KG1 (cell line): ENCODE data around the gene NRCAM.
"Not testable (repeated sequence)": the region's sequence is repeated elsewhere in the genome, so short reads cannot be mapped to it uniquely, and the experiment has no call there.

Experiments
- DNase-seq: peaks from one replicate; lab custom pipeline; 2025; lab: John Stamatoyannopoulos, UW

Gene NRCAM

GRCh38 chr7:108280136-108280535, 176.1 kb downstream of the NRCAM start:
- DNase-seq, result no peak

GRCh38 chr7:108278776-108279175, 177.5 kb downstream of the NRCAM start:
- no peak for DNase-seq

- no peak for DNase-seq
Measured at GRCh38 chr7:108278281-108278680, 178.0 kb downstream of the NRCAM start.

GRCh38 chr7:108274447-108274846, 181.8 kb downstream of the NRCAM start:
- DNase-seq, result not testable (repeated sequence)

GRCh38 chr7:108272891-108273290, 183.3 kb downstream of the NRCAM start:
- DNase-seq, result not testable (repeated sequence)

- DNase-seq, result no peak
Measured at GRCh38 chr7:108270385-108271015, 185.7 kb downstream of the NRCAM start.

- DNase-seq, result no peak
Measured at GRCh38 chr7:108268200-108268820, 187.9 kb downstream of the NRCAM start.

- DNase-seq, result no peak
Measured at GRCh38 chr7:108267615-108268014, 188.6 kb downstream of the NRCAM start.

- DNase-seq, result no peak
Measured at GRCh38 chr7:108266491-108266890, 189.7 kb downstream of the NRCAM start.

GRCh38 chr7:108266035-108266434, 190.2 kb downstream of the NRCAM start:
- DNase-seq, result no peak

GRCh38 chr7:108265007-108265406, 191.2 kb downstream of the NRCAM start:
- DNase-seq, result no peak

GRCh38 chr7:108263425-108263824, 192.8 kb downstream of the NRCAM start:
- DNase-seq, result no peak

- DNase-seq, result no peak
Measured at GRCh38 chr7:108261560-108262255, 194.5 kb downstream of the NRCAM start.

- not testable (repeated sequence) for DNase-seq
Measured at GRCh38 chr7:108259447-108259846, 196.8 kb downstream of the NRCAM start.

- no peak for DNase-seq
Measured at GRCh38 chr7:108257954-108258353, 198.3 kb downstream of the NRCAM start.

- DNase-seq, result no peak
Measured at GRCh38 chr7:108254259-108254658, 202.0 kb downstream of the NRCAM start.

GRCh38 chr7:108253275-108254044, 202.8 kb downstream of the NRCAM start:
- DNase-seq, result no peak

GRCh38 chr7:108252177-108252576, 204.1 kb downstream of the NRCAM start:
- DNase-seq, result no peak

GRCh38 chr7:108251700-108252099, 204.5 kb downstream of the NRCAM start:
- DNase-seq, result no peak

- no peak for DNase-seq
Measured at GRCh38 chr7:108249453-108249852, 206.8 kb downstream of the NRCAM start.

GRCh38 chr7:108248821-108249220, 207.4 kb downstream of the NRCAM start:
- no peak for DNase-seq

GRCh38 chr7:108248418-108248817, 207.8 kb downstream of the NRCAM start:
- no peak for DNase-seq

- DNase-seq, result no peak
Measured at GRCh38 chr7:108247614-108248013, 208.6 kb downstream of the NRCAM start.
